HT1080 (cell line): ENCODE data around the gene OTOP2. TPM values are rescaled to one million over a fixed set of nuclear protein-coding genes. Genes with fewer than 3 reads are reported as not detected.
"Not testable (repeated sequence)": the region's sequence is repeated elsewhere in the genome, so short reads cannot be mapped to it uniquely, and the experiment has no call there.

Experiments
- DNase-seq: peaks from one replicate; pipeline ENCODE4 v3.0.0-alpha.2; 2015; ENCODE audit warnings: low read depth
- total RNA-seq: library from RNA; depleted of rRNA; stranded (reverse); fragments of >200 nt; shearing (Covaris generic); gene quantifications from 2 replicates; pipeline ENCODE4 v1.2.3, GENCODE V29; 2014; rRNA removed

OTOP2 gene
- total RNA-seq, 1 experiment from 2014 or later = not detected

GRCh38 chr17:74971069-74971841 lies 47.2 kb downstream of the OTOP2 start:
- DNase-seq = no peak

- no peak for DNase-seq
Measured at GRCh38 chr17:74971842-74972106, 47.7 kb downstream of the OTOP2 start.

GRCh38 chr17:74972107-74972972 lies 48.3 kb downstream of the OTOP2 start, which contains the start of gene HID1:
Gene HID1 (minus strand): TSS chr17:74972759. CDS start chr17:74972656, 103 bp downstream.
- DNase-seq = no peak

GRCh38 chr17:74972973-74973328 lies 48.9 kb downstream of the OTOP2 start:
- no peak for DNase-seq

GRCh38 chr17:74975943-74976342 lies 51.9 kb downstream of the OTOP2 start:
- DNase-seq = no peak

GRCh38 chr17:74977802-74978201 lies 53.7 kb downstream of the OTOP2 start:
- no peak for DNase-seq

GRCh38 chr17:74978240-74978639 lies 54.2 kb downstream of the OTOP2 start:
- no peak for DNase-seq

GRCh38 chr17:74979408-74980146 lies 55.5 kb downstream of the OTOP2 start:
- no peak for DNase-seq

GRCh38 chr17:74981318-74981978 lies 57.4 kb downstream of the OTOP2 start:
- DNase-seq = no peak

- no peak for DNase-seq
Measured at GRCh38 chr17:74981979-74982662, 58.0 kb downstream of the OTOP2 start.

- DNase-seq = not testable (repeated sequence)
Measured at GRCh38 chr17:74982663-74983313, 58.7 kb downstream of the OTOP2 start.

Other genes with a start within 250 kb of the OTOP2 start
- gene CD300LF, start 211.3 kb upstream of the OTOP2 start, total RNA-seq = not detected in 2 replicates
- gene RAB37, start 187.0 kb upstream of the OTOP2 start, total RNA-seq = 0.11 and 0.20 TPM in 2 replicates
- 32.8 and 41.8 TPM in 2 replicates for gene NHERF1, start 175.6 kb upstream of the OTOP2 start, total RNA-seq
- 21.9 and 32.6 TPM in 2 replicates for gene NAT9, start 147.9 kb upstream of the OTOP2 start, total RNA-seq
- 0.07 and 0.10 TPM in 2 replicates for gene GRIN2C, start 64.4 kb upstream of the OTOP2 start, total RNA-seq
- gene FDXR, start 51.3 kb upstream of the OTOP2 start, total RNA-seq = 46.9 and 48.7 TPM in 2 replicates
- gene FADS6, start 30.6 kb upstream of the OTOP2 start, total RNA-seq = not detected in 2 replicates
- not detected in 2 replicates for gene USH1G, start 1.0 kb upstream of the OTOP2 start, total RNA-seq
- gene OTOP3, start 11.6 kb downstream of the OTOP2 start, total RNA-seq = not detected in 2 replicates
- gene HID1, start 48.5 kb downstream of the OTOP2 start, total RNA-seq = 0.13 and 1.8 TPM in 2 replicates
- gene CDR2L, start 63.4 kb downstream of the OTOP2 start, total RNA-seq = 3.6 and 3.8 TPM in 2 replicates
- gene MRPL58, start 88.4 kb downstream of the OTOP2 start, total RNA-seq = 110 and 114 TPM in 2 replicates
- 259 and 270 TPM in 2 replicates for gene ATP5PD, start 122.7 kb downstream of the OTOP2 start, total RNA-seq
- gene KCTD2, start 123.0 kb downstream of the OTOP2 start, total RNA-seq = 17.2 and 18.6 TPM in 2 replicates
- gene SLC16A5, start 163.7 kb downstream of the OTOP2 start, total RNA-seq = not detected in 2 replicates
- gene ARMC7, start 185.7 kb downstream of the OTOP2 start, total RNA-seq = 8.0 and 8.2 TPM in 2 replicates
- gene NT5C, start 207.5 kb downstream of the OTOP2 start, total RNA-seq = 150 and 161 TPM in 2 replicates
- gene JPT1, start 230.2 kb downstream of the OTOP2 start, total RNA-seq = 260 and 308 TPM in 2 replicates